AG04450 (cell line): ENCODE measurements around the gene TAC4. TPM values are rescaled to one million over a fixed set of nuclear protein-coding genes. Genes with fewer than 3 reads are reported as not detected.

ENCODE experiments used
- CTCF ChIA-PET: fragments of 300-600, 350-600 bp; formaldehyde crosslinking; extraction: SDS; loops from one replicate; lab custom pipeline; 2022; ENCODE audit warnings: antibody characterized with exemption, inconsistent platforms; lab: Charles Lee
- POLR2A ChIA-PET: fragments of 350-600 bp; formaldehyde crosslinking; extraction: SDS; loops from one replicate; lab custom pipeline; 2021; ENCODE audit warnings: antibody characterized with exemption, inconsistent platforms; lab: Yijun Ruan, JAX
- DNase-seq: peaks from one replicate; pipeline ENCODE4 v3.0.0-alpha.2; 2011; ENCODE audit warnings: low read depth, low spot score
- H3K27ac ChIP-seq: one replicate; pipeline ENCODE4 v1.5.1; 2012; ENCODE audit warnings: low read depth, low read length, control low read depth
- H3K27me3 ChIP-seq: one replicate; pipeline ENCODE4 v1.6.0; 2012; ENCODE audit warnings: low read length; ENCODE audit not compliant: control insufficient read depth, insufficient read depth
- H3K4me3 ChIP-seq: 2 replicates; pipeline ENCODE4 v1.5.1; 2011; ENCODE audit warnings: mild to moderate bottlenecking, low read depth, low read length, control low read depth
- H3K9me3 ChIP-seq: 2 replicates; pipeline ENCODE4 v1.5.1; 2012; ENCODE audit warnings: low read length; ENCODE audit not compliant: control insufficient read depth, insufficient read depth
- CTCF ChIP-seq: IDR thresholded peaks from 2 replicates; pipeline ENCODE4 v1.5.1; 2011; ENCODE audit warnings: low read depth, low read length, control low read depth, inconsistent platforms
- polyA plus RNA-seq: library from polyadenylated mRNA; depleted of rRNA; stranded (reverse); fragments of >200 nt; gene quantifications from 2 replicates; pipeline ENCODE4 v1.2.3, GENCODE V29; 2011

Gene TAC4
- polyA plus RNA-seq, 1 experiment, result not detected

DNA sequence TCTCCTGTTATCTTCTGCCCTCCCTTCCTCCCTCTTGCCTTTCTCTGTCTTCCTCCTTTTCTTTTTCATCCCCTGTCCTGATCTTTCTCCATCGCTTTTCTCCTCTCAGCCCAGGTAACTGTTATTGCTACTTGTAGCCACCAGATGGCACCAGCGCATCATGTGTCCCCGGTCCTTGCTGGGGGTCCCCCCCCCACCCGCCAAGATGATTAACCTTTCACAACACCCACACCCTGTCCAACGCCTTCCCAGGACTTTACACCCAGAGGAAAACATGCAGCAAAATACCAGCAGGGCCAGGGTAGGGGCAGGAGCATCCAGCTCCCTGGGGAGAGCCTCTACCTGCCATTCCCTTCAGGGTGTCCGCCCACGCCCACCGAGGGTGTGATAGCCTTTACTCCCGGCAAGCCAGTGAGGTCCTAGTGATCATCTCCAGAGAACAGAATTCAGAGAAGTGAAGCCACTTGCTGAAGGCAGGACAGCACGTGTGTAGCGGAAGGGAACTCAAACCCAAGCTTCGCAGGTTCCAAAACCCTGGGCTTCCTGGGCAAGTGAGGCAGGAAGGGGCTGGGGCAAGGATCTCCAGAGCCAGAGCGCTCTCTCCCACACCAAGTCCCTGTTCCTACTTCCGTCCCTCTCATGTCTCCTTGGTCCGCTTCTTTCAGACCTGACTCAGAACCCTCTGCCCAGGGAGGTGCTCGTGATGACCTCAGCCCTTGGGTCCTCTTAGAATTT, 13.4 kb upstream of the TAC4 start:
- no peak for DNase-seq
- ChIA-PET CTCF (interaction anchor here (0.6 to 13.5 kb wide), 5 partner anchors 19 to 292 kb away, joined by 3 to 249 read pairs (median 3); partner anchors contain the start of gene DLX3), POLR2A (no interaction called here)
- H3K9me3 ChIP-seq, result no peaks in the 10 kb centered on the region
- no peak overlapping the region for H3K27ac ChIP-seq
- peak; percentile 87 for TF ChIP-seq CTCF
- no peak overlapping the region for H3K4me3 ChIP-seq
- H3K27me3 ChIP-seq, result peaks cover 29% of the 10 kb centered on the region

- POLR2A ChIA-PET, result no interaction called here
- CTCF ChIA-PET, result interaction anchor here (0.9 to 13.5 kb wide), 5 partner anchors 15 to 293 kb away, joined by 3 to 249 read pairs (median 4); partner anchors contain the start of gene DLX3
- no peaks in the 10 kb centered on the region for H3K9me3 ChIP-seq
- no peak for DNase-seq
- peaks cover 29% of the 10 kb centered on the region for H3K27me3 ChIP-seq
- no peak for TF ChIP-seq CTCF
- no peak overlapping the region for H3K27ac ChIP-seq
- no peak overlapping the region for H3K4me3 ChIP-seq
Observed at GRCh38 chr17:49859991-49860953, 12.4 kb upstream of the TAC4 start.

DNA sequence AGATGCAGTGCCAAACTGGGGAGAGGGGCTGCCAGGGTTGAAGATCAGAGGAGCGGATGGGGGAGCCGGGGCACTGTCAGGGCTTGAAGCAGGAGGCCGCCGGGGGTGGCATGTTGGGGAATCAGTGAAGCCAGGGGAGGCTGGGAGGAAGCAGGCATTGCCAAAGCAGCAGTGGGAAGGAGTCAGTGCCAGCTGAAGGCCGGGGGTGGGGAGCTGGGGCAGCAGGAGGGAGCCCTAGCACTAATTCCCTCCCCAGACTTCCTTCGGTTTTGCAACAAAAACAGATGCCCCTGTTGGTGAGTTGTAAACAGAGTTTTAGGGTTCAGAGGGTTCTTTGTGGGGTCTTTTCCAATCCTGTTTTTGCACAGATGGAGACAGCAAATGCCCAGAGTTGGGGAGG, 10.9 kb upstream of the TAC4 start:
- Histone ChIP-seq H3K4me3 (no peak overlapping the region), H3K27me3 (peaks cover 29% of the 10 kb centered on the region), H3K9me3 (no peaks in the 10 kb centered on the region), H3K27ac (no peak overlapping the region)
- DNase-seq, result no peak
- CTCF ChIA-PET, result interaction anchor here (13.5 kb wide), 1 partner anchor 140 kb away, joined by 249 read pairs; the partner anchor contains the start of gene DLX3
- TF ChIP-seq CTCF, result no peak
- POLR2A ChIA-PET, result no interaction called here

- no peak for DNase-seq
- H3K27me3 ChIP-seq, result peaks cover 28% of the 10 kb centered on the region
- no peak for TF ChIP-seq CTCF
- ChIA-PET POLR2A (no interaction called here), CTCF (interaction anchor here (0.5 to 13.5 kb wide), 2 partner anchors 144 to 164 kb away, joined by 3 to 249 read pairs; partner anchors contain the start of gene DLX3)
- no peaks in the 10 kb centered on the region; the same call in 1 of the 2 replicates for H3K9me3 ChIP-seq
- no peak overlapping the region for H3K27ac ChIP-seq
- no peak overlapping the region for H3K4me3 ChIP-seq
Observed at GRCh38 chr17:49854126-49854525, 6.3 kb upstream of the TAC4 start.
